Fibroblast of lung (primary cell): Measurements from ENCODE around the gene ATP10A. TPM values are rescaled to one million over a fixed set of nuclear protein-coding genes. Genes with fewer than 3 reads are reported as not detected.

Experiments
- DNase-seq, 2 donors: peaks; one replicate each; pipeline versions ENCODE4 v3.0.0 to v3.0.0-alpha.2; 2010; ENCODE audit warnings: low read depth in 2 of 2
- H2AFZ ChIP-seq: 2 replicates; pipeline ENCODE4 v1.5.1; 2012; ENCODE audit warnings: low read length, control low read depth, inconsistent platforms
- H3K27ac ChIP-seq: 2 replicates; pipeline ENCODE4 v1.5.1; 2011; ENCODE audit warnings: low read length, control low read depth; ENCODE audit not compliant: insufficient read depth
- H3K27me3 ChIP-seq: 2 replicates; pipeline ENCODE4 v1.5.1; 2011; ENCODE audit warnings: mild to moderate bottlenecking, low read length; ENCODE audit not compliant: control insufficient read depth, insufficient read depth
- H3K36me3 ChIP-seq: 2 replicates; pipeline ENCODE4 v1.5.1; 2011; ENCODE audit warnings: low read length; ENCODE audit not compliant: control insufficient read depth, insufficient read depth
- H3K4me1 ChIP-seq: 2 replicates; pipeline ENCODE4 v1.5.1; 2011; ENCODE audit warnings: low read length; ENCODE audit not compliant: control insufficient read depth, insufficient read depth; ENCODE audit errors: extremely low read depth
- H3K4me2 ChIP-seq: 2 replicates; pipeline ENCODE4 v1.5.1; 2011; ENCODE audit warnings: low read length, control low read depth; ENCODE audit not compliant: insufficient read depth; ENCODE audit errors: extremely low read depth
- H3K4me3 ChIP-seq, 4 experiments: fragments of 200-600 bp in 1 of 4; sonication (generic) in 1 of 4; replicated peaks in 1 of 4; 2 replicates each; pipeline ENCODE4 v1.5.1; 2011 to 2016; ENCODE audit warnings: low read length in 4 of 4, low read depth in 3 of 4, mild to moderate bottlenecking in 3 of 4, control low read depth in 2 of 4, inconsistent platforms in 1 of 4, mixed read lengths in 1 of 4; ENCODE audit not compliant: insufficient read depth in 1 of 4; ENCODE audit errors: control extremely low read depth in 1 of 4
- H3K79me2 ChIP-seq: 2 replicates; pipeline ENCODE4 v1.5.1; 2012; ENCODE audit warnings: mild to moderate bottlenecking, low read length, inconsistent platforms; ENCODE audit not compliant: control insufficient read depth, insufficient read depth
- H3K9ac ChIP-seq: 2 replicates; pipeline ENCODE4 v1.5.1; 2011; ENCODE audit warnings: mild to moderate bottlenecking, low read length, control low read depth; ENCODE audit not compliant: insufficient read depth
- H3K9me3 ChIP-seq: 2 replicates; pipeline ENCODE4 v1.5.1; 2012; ENCODE audit warnings: low read depth, low read length; ENCODE audit not compliant: control insufficient read depth, insufficient read depth
- H4K20me1 ChIP-seq: 2 replicates; pipeline ENCODE4 v1.5.1; 2011; ENCODE audit warnings: low read length; ENCODE audit not compliant: control insufficient read depth, insufficient read depth; ENCODE audit errors: extremely low read depth
- CTCF ChIP-seq, 2 donors: IDR thresholded peaks in 1 of 2; conservative IDR thresholded peaks in 1 of 2; 1 replicate in 1 of 2; 2 replicates in 1 of 2; pipeline ENCODE4 v1.5.1; 2011 to 2012; ENCODE audit warnings: low read length in 2 of 2, control low read depth in 1 of 2, inconsistent platforms in 1 of 2, low read depth in 1 of 2, mild to moderate bottlenecking in 1 of 2
- EZH2 ChIP-seq: IDR thresholded peaks from 2 replicates; pipeline ENCODE4 v1.5.1; 2012; ENCODE audit warnings: low read length, control low read depth, mild to moderate bottlenecking; ENCODE audit errors: missing control alignments
- polyA plus RNA-seq, 2 donors: library from polyadenylated mRNA; depleted of rRNA in 1 of 2; stranded (reverse) in 1 of 2; unstranded in 1 of 2; fragments of >200 nt; gene quantifications; 2 replicates each; pipeline ENCODE4 v1.2.1, GENCODE V29; 2011 to 2012; ENCODE audit warnings: missing spikeins in 1 of 2
- total RNA-seq: library from RNA; depleted of rRNA; stranded (reverse); fragments of >200 nt; gene quantifications from 2 replicates; pipeline ENCODE4 v1.2.1, GENCODE V29; 2014

ATP10A gene
- total and polyA plus RNA-seq, 2 donors (not counting 1 experiment from before 2014, with no cell fraction given), result 12.7 to 13.8 TPM

GRCh38 chr15:25876231-25877140 lies 13.4 kb upstream of the ATP10A start:
- Histone ChIP-seq H3K9me3 (no peaks in the 10 kb centered on the region), H4K20me1 (no peaks in the 10 kb centered on the region), H3K27me3 (no peaks in the 10 kb centered on the region), H3K79me2 (no peaks in the 10 kb centered on the region), H2AFZ (peak overlapping the region; percentile 39), H3K27ac (no peak overlapping the region), H3K4me3 (no peak overlapping the region), H3K9ac (no peak overlapping the region), H3K36me3 (no peaks in the 10 kb centered on the region), H3K4me2 (no peak overlapping the region), H3K4me1 (no peaks in the 10 kb centered on the region)
- no peak for TF ChIP-seq CTCF (conservative IDR thresholded peaks at IDR 0.05 in 1 of 2, IDR thresholded peaks at IDR 0.05 in 1 of 2; ENCODE audit: low read depth in 1 of 2, low read length in 2 of 2)
- no peak for DNase-seq

GRCh38 chr15:25875566-25875965 lies 12.4 kb upstream of the ATP10A start:
- Histone ChIP-seq H3K36me3 (no peaks in the 10 kb centered on the region), H2AFZ (no peak overlapping the region), H3K79me2 (no peaks in the 10 kb centered on the region), H4K20me1 (no peaks in the 10 kb centered on the region), H3K4me2 (no peak overlapping the region), H3K9ac (no peak overlapping the region), H3K4me3 (no peak overlapping the region), H3K9me3 (no peaks in the 10 kb centered on the region), H3K27me3 (no peaks in the 10 kb centered on the region), H3K27ac (no peak overlapping the region), H3K4me1 (no peaks in the 10 kb centered on the region)
- DNase-seq, result no peak
- TF ChIP-seq CTCF (conservative IDR thresholded peaks at IDR 0.05 in 1 of 2, IDR thresholded peaks at IDR 0.05 in 1 of 2; ENCODE audit: low read depth in 1 of 2, low read length in 2 of 2) (no peak), EZH2 (no peak)

- Histone ChIP-seq H3K79me2 (no peaks in the 10 kb centered on the region), H3K36me3 (no peaks in the 10 kb centered on the region), H3K4me2 (no peak overlapping the region), H3K27me3 (no peaks in the 10 kb centered on the region), H3K9me3 (no peaks in the 10 kb centered on the region), H3K27ac (no peak overlapping the region), H2AFZ (no peak overlapping the region), H4K20me1 (no peaks in the 10 kb centered on the region), H3K4me1 (no peaks in the 10 kb centered on the region), H3K4me3 (no peak overlapping the region), H3K9ac (no peak overlapping the region)
- DNase-seq, result no peak
- TF ChIP-seq CTCF (conservative IDR thresholded peaks at IDR 0.05 in 1 of 2, IDR thresholded peaks at IDR 0.05 in 1 of 2; ENCODE audit: low read depth in 1 of 2, low read length in 2 of 2) (no peak), EZH2 (no peak)
These were observed 11.3 kb upstream of the ATP10A start for GRCh38 chr15:25874379-25874778.
